SK-N-MC (cell line): ENCODE data around the gene PTHLH.

Experiments
- EZH2 ChIP-seq: fragments of 200-600 bp; sonication (generic); IDR thresholded peaks from one replicate; pipeline ENCODE4 v1.6.1; 2017; ENCODE audit warnings: antibody characterized with exemption
- FOXP2 ChIP-seq: optimal IDR thresholded peaks from 2 replicates; pipeline ENCODE3; 2011; ENCODE audit warnings: mild to moderate bottlenecking, moderate library complexity; ENCODE audit not compliant: insufficient read depth; ENCODE audit errors: extremely low read length, control extremely low read depth
- POLR2AphosphoS5 ChIP-seq: IDR thresholded peaks from 2 replicates; pipeline ENCODE4 v1.6.1; 2012; ENCODE audit warnings: mild to moderate bottlenecking, low read depth, low read length, borderline replicate concordance

GRCh38 chr12:27913999-27914614, 58.4 kb downstream of the PTHLH start:
- no peak for TF ChIP-seq EZH2
- TF ChIP-seq POLR2AphosphoS5 = no peak
- no peak for TF ChIP-seq FOXP2
